Neutrophil (primary cell): ENCODE results near the gene CEPT1.

Experiments used
- H3K27ac ChIP-seq: fragments of 200-600 bp; sonication (generic); 2 replicates; pipeline ENCODE4 v1.5.1; 2016; ENCODE audit warnings: mild to moderate bottlenecking, moderate library complexity
- H3K27me3 ChIP-seq: fragments of 200-600 bp; sonication (generic); 2 replicates; pipeline ENCODE4 v1.6.0; 2016; ENCODE audit warnings: mild to moderate bottlenecking
- H3K36me3 ChIP-seq: fragments of 200-600 bp; sonication (generic); 2 replicates; pipeline ENCODE4 v1.5.1; 2017
- H3K4me1 ChIP-seq, 2 experiments: fragments of 200-600 bp in 1 of 2; sonication (generic) in 1 of 2; 1 replicate in 1 of 2; 2 replicates in 1 of 2; pipeline versions ENCODE4 v1.5.1 to v1.6.1; 2013 to 2016; ENCODE audit warnings: low read depth in 1 of 2, low read length in 1 of 2, mild to moderate bottlenecking in 1 of 2, moderate library complexity in 1 of 2; ENCODE audit not compliant: control insufficient read depth in 1 of 2, insufficient read depth in 1 of 2
- H3K4me3 ChIP-seq, 2 experiments: fragments of 200-600 bp in 1 of 2; sonication (generic) in 1 of 2; 1 replicate in 1 of 2; 2 replicates in 1 of 2; pipeline ENCODE4 v1.5.1; 2013 to 2016; ENCODE audit warnings: low read depth in 1 of 2, low read length in 1 of 2, mild to moderate bottlenecking in 1 of 2, moderate library complexity in 1 of 2
- H3K9me3 ChIP-seq: fragments of 200-600 bp; sonication (generic); 2 replicates; pipeline ENCODE4 v1.5.1; 2016
- TF ChIP-seq, protein P1 (sequence below): fragments of 200-600 bp; sonication (generic); IDR thresholded peaks from 2 replicates; pipeline ENCODE4 v1.5.1; 2016; ENCODE audit warnings: antibody characterized with exemption

CEPT1 gene

DNA sequence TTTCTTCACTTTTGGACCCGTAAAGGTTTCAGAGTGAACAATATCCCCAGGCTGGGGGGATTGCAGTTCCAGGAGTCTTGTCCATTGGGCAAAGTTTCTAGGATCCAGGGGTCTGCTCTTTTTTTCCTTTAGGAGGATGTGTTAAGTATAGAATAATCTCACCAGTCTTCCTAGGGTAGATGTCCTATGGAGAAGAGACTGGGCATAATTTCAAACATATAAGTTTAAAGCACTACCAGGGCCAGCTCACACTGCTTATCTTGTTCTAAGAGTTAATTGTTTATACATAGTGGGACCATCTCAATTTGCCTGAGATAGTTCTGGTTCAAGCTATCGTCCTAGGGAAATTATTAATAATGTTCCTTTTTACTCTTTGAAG is 88.7 kb downstream of the CEPT1 start:
- no peaks in the 10 kb centered on the region for H3K36me3 ChIP-seq
- H3K27ac ChIP-seq = no peak overlapping the region
- peaks cover 6 to 8% of the 10 kb centered on the region in 2 experiments for H3K4me1 ChIP-seq
- peaks cover 10% of the 10 kb centered on the region for H3K27me3 ChIP-seq
- TF ChIP-seq, protein P1, sequence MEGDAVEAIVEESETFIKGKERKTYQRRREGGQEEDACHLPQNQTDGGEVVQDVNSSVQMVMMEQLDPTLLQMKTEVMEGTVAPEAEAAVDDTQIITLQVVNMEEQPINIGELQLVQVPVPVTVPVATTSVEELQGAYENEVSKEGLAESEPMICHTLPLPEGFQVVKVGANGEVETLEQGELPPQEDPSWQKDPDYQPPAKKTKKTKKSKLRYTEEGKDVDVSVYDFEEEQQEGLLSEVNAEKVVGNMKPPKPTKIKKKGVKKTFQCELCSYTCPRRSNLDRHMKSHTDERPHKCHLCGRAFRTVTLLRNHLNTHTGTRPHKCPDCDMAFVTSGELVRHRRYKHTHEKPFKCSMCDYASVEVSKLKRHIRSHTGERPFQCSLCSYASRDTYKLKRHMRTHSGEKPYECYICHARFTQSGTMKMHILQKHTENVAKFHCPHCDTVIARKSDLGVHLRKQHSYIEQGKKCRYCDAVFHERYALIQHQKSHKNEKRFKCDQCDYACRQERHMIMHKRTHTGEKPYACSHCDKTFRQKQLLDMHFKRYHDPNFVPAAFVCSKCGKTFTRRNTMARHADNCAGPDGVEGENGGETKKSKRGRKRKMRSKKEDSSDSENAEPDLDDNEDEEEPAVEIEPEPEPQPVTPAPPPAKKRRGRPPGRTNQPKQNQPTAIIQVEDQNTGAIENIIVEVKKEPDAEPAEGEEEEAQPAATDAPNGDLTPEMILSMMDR = no peak
- H3K4me3 ChIP-seq = no peak overlapping the region
- H3K9me3 ChIP-seq = no peaks in the 10 kb centered on the region

DNA sequence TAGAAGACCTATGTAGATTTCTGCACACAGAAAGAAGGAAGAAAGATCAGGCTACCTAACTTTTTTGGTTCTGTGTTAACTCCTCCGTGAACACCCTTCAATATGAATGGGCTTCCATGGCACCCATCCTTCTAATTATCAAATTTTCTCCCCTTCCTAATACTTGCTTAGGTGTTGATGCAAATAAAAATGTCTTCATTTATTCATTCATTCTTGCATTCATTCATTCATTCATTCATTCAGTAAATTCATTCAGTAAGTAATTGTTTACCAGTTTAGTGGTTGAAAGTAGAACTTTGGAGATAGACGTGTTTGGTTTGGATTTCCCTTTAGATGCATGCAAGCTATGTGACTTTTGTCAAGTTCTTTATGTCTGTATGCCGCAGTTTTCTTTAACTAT is 92.1 kb downstream of the CEPT1 start:
- Histone ChIP-seq H3K27ac (no peak overlapping the region), H3K27me3 (peaks cover 39% of the 10 kb centered on the region), H3K4me1 (peaks cover 4 to 6% of the 10 kb centered on the region in 2 experiments), H3K36me3 (no peaks in the 10 kb centered on the region), H3K4me3 (no peak overlapping the region), H3K9me3 (no peaks in the 10 kb centered on the region)
- TF ChIP-seq, protein P1 = no peak

DNA sequence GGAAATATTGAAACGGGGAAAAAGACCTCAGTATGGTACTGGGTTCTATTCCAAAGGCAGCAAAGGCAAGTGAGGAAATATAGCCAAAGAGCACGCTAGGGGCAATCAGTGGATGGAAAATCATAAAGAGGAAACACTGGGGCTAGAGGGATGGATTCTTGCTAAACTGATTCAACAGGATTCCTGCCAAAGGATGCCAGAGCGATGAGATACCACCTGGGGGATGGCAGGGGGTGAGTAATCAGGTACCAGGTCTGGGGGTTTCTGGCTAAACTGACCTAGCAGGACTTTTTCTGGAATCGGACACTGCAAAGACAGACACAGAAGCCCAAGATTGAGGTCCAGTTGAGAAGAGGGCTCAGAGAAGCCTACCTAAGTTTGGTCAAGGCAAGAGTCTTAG is 94.2 kb downstream of the CEPT1 start:
- Histone ChIP-seq H3K4me3 (no peak overlapping the region), H3K36me3 (no peaks in the 10 kb centered on the region), H3K9me3 (no peaks in the 10 kb centered on the region), H3K27me3 (peaks cover 39% of the 10 kb centered on the region), H3K27ac (no peak overlapping the region), H3K4me1 (no peaks in the 10 kb centered on the region)
- TF ChIP-seq, protein P1 = no peak
